Tibial artery (tissue), 4 donors: Measurements from ENCODE around the gene SLC6A13.

Experiments used
- DNase-seq, 2 donors: peaks; one replicate each; pipeline ENCODE4 v3.0.0-alpha.2; 2019
- H3K27ac ChIP-seq, 2 donors: fragments of 200-600 bp; sonication (generic) in 1 of 2; 1 replicate in 1 of 2; 2 replicates in 1 of 2; pipeline ENCODE4 v1.5.1; 2018 to 2019; ENCODE audit warnings: mild to moderate bottlenecking in 1 of 2
- H3K27me3 ChIP-seq, 2 donors: fragments of 200-600 bp; sonication (generic) in 1 of 2; one replicate each; pipeline versions ENCODE4 v1.5.1 to v1.6.0; 2016 to 2019
- H3K36me3 ChIP-seq, 3 donors: fragments of 200-600 bp; sonication (generic) in 2 of 3; one replicate each; pipeline ENCODE4 v1.5.1; 2016 to 2019; ENCODE audit warnings: mild to moderate bottlenecking in 2 of 3
- H3K4me1 ChIP-seq, 4 donors: fragments of 200-600 bp; sonication (generic) in 2 of 4; 1 replicate in 3 of 4; 2 replicates in 1 of 4; pipeline ENCODE4 v1.5.1; 2016 to 2019
- H3K4me3 ChIP-seq, 2 donors: fragments of 200-600 bp; sonication (generic) in 1 of 2; 1 replicate in 1 of 2; 2 replicates in 1 of 2; pipeline ENCODE4 v1.5.1; 2018 to 2019; ENCODE audit warnings: mild to moderate bottlenecking in 2 of 2
- H3K9me3 ChIP-seq, 3 donors: fragments of 200-600 bp; sonication (generic) in 1 of 3; one replicate each; pipeline ENCODE4 v1.5.1; 2016 to 2019
- intact Hi-C: fragments of 100-400 bp; cut with DNase I; formaldehyde crosslinking; loops from one replicate; pipeline ENCODE4 v1.15.0; 2023; ENCODE audit warnings: low total_unique reads
- TF ChIP-seq, protein P1 (sequence below), 2 experiments: fragments of 200-600 bp in 1 of 2; fragments of 450-650 bp in 1 of 2; IDR thresholded peaks; one replicate each; pipeline ENCODE4 v1.5.1; 2017 to 2019; ENCODE audit warnings: antibody characterized with exemption in 2 of 2, mild to moderate bottlenecking in 1 of 2, moderate library complexity in 1 of 2

The SLC6A13 gene

DNA sequence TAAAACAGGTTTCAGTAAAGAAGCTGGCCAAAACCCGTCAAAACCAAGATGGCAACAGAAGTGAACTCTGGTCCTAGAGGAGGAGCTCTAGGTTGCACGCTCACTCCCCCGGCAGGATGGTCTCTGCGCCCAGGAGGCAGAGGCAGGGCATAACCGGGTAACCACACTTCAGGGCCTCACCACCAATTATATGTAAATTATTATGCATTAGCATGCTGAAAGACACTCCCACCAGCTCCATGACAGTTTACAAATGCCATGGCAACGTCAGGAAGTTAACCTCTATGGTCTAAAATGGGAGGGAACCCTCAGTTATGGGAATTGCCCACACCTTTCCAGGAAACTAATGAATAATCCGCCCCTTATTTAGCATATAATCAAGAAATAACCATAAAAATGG is 28.6 kb downstream of the SLC6A13 start:
- H3K4me1 ChIP-seq: no peaks in the 10 kb centered on the region
- peak; percentile 0 to 24 for DNase-seq
- intact Hi-C loops: no loop called here
- no peaks in the 10 kb centered on the region for H3K36me3 ChIP-seq
- H3K9me3 ChIP-seq: peaks cover 0 to 15% (median 13%) of the 10 kb centered on the region in 3 donors
- H3K27me3 ChIP-seq: peaks cover 0 to 9% of the 10 kb centered on the region in 2 donors
- TF ChIP-seq, protein P1, sequence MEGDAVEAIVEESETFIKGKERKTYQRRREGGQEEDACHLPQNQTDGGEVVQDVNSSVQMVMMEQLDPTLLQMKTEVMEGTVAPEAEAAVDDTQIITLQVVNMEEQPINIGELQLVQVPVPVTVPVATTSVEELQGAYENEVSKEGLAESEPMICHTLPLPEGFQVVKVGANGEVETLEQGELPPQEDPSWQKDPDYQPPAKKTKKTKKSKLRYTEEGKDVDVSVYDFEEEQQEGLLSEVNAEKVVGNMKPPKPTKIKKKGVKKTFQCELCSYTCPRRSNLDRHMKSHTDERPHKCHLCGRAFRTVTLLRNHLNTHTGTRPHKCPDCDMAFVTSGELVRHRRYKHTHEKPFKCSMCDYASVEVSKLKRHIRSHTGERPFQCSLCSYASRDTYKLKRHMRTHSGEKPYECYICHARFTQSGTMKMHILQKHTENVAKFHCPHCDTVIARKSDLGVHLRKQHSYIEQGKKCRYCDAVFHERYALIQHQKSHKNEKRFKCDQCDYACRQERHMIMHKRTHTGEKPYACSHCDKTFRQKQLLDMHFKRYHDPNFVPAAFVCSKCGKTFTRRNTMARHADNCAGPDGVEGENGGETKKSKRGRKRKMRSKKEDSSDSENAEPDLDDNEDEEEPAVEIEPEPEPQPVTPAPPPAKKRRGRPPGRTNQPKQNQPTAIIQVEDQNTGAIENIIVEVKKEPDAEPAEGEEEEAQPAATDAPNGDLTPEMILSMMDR (IDR thresholded peaks at IDR 0.05): no peak
- H3K27ac ChIP-seq: no peak overlapping the region
- H3K4me3 ChIP-seq: no peak overlapping the region

DNA sequence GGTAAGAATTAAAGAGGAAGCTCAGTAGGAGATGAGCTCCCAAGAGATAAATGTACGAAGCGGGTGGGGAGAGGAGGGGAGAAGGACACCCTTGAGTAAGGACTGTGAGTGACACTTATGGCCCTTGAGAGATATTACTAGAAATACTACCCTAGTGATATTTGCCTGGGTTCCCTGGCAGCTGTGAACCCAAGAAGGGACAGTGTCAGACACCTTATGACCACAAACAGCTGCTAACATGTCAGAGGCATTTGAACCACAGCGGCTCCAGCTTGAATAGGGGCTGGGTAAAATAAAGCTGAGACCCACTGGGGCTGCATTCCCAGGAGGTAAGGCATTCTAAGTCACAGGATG is 29.0 kb downstream of the SLC6A13 start:
- Histone ChIP-seq H3K4me3 (no peak overlapping the region), H3K36me3 (no peaks in the 10 kb centered on the region), H3K27ac (no peak overlapping the region), H3K4me1 (no peaks in the 10 kb centered on the region), H3K27me3 (peaks cover 0 to 9% of the 10 kb centered on the region in 2 donors), H3K9me3 (peaks cover 0 to 15% (median 13%) of the 10 kb centered on the region in 3 donors)
- DNase-seq: no peak
- TF ChIP-seq, protein P1 (IDR thresholded peaks at IDR 0.05): no peak
- intact Hi-C loops: no loop called here

DNA sequence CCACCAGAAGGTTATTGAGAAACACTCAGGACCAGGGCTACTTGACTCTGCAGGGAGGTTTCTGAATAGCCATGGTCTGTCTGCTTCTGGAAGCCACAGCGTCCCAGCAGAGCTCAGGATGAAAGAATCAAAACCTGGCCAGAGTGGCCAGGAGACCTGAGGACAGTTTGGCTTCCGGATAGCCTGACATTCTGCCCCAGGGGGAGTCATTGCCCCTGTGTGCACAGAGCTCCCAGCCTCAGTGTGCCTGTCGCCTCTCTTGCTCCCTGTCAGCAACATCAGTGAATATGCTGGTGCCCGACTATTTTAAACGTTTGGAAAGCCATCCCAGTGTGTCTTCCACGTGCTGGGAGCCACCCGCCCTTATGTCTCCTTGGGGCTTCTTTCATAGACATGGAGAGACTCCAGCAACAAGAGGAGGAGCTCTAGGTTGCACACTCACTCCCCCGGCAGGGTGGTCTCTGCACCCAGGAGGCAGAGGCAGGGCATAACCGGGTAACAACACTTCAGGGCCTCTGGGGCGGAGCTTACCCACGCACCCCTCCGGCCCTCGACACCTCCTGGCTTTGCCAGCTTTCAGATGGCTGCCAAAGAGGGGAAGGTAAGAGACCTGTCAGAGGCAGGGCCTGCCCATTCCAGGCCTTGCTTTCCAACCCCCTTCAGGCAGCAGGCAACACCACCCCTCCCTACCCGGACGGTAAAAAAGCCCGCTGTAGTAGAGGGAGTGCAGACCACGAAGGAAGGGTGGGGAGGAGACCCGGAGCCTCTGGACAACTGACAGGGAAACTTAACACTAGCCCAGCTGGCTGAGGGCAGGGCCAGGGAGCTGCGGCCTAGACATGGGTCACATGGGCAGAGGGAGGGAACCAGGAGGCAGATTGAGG is 29.7 kb downstream of the SLC6A13 start:
- TF ChIP-seq, protein P1 (IDR thresholded peaks at IDR 0.05): no peak
- Histone ChIP-seq H3K27me3 (peaks cover 0 to 9% of the 10 kb centered on the region in 2 donors), H3K36me3 (no peaks in the 10 kb centered on the region), H3K4me1 (no peaks in the 10 kb centered on the region), H3K27ac (no peak overlapping the region), H3K4me3 (no peak overlapping the region), H3K9me3 (peaks cover 0 to 15% (median 13%) of the 10 kb centered on the region in 3 donors)
- intact Hi-C loops: no loop called here
- peak; percentile 33 to 58 for DNase-seq

DNA sequence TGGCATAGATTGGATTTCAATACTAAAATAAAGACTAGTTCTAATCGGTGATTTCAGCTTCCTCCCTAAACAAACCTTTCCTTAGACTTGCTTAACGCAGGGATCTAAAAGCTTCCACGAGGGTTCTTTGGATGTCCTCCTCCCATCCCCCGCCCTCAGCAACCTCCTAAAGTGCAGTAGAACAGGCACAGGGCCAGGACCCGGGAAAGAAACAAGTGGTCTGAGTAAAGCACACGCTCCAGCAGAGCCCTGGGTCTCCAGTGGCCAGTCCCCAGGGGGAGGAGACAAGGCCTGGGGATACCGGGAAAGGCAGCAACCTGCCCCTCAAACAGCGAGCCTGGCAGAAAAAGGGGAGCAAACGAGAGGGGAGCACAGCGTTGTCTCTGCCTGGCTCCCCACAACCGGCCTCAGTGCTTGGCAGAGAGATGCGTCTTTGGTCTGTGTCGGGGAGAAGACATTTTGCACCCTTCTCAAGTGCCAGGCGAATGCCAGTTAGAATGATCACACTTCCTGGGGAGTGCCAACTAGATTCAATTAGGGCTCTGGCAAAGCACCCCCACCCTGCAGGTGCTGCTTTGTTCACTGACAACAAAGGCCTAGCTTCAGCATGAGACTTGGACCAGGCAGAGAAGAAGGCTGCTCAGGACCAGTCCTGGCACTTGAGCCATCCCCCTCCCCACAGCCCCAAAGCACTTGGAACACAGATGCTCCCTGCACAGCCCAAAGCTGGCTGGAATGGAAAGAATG is 31.5 kb downstream of the SLC6A13 start:
- H3K4me3 ChIP-seq: no peak overlapping the region
- DNase-seq: peak in 1 of 2 donors; percentile 61
- no peak overlapping the region for H3K27ac ChIP-seq
- no peaks in the 10 kb centered on the region for H3K4me1 ChIP-seq
- intact Hi-C loops: no loop called here
- H3K9me3 ChIP-seq: peaks cover 0 to 9% (median 5%) of the 10 kb centered on the region in 3 donors
- TF ChIP-seq, protein P1 (IDR thresholded peaks at IDR 0.05): no peak
- peaks cover 0 to 14% of the 10 kb centered on the region in 2 donors for H3K27me3 ChIP-seq
- H3K36me3 ChIP-seq: no peaks in the 10 kb centered on the region

DNA sequence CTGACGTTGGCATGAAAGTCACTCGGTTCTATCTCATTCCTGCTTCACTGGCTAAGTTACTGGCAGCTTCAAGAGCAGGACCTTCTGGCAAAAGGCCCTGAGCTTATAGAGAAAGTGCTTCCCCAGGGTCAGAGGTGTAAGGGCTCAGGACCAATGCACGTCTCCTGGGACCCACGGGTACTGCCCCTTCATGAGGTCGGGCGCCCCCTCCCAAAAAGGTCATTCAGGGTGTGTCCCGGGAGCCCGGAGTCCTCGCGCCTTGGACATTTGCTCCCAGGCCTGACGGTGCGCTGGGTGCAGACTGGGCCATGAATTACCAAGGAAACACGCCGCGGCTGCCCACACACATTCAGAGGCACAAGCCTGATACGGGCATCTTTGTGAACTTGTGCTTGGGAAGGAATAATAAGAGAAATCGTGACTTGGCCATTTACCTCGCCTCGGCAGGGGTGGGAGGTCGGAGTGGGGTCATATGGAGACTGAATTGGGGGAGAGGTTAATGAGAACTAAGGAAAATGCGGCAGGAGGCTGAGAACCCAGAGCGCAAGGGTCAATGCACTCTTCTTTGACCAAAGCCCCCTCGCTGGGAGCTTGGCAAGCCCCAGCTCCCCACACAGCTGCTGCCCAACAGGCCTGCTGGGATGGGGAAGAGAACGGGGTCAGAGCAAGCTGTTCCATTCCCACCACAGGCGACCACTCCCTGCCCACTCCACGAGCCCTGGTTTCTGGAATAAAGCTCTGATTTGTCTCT is 33.0 kb downstream of the SLC6A13 start:
- peaks cover 0 to 14% of the 10 kb centered on the region in 2 donors for H3K27me3 ChIP-seq
- DNase-seq: peak in 1 of 2 donors; percentile 57
- TF ChIP-seq, protein P1 (IDR thresholded peaks at IDR 0.05): no peak
- H3K9me3 ChIP-seq: no peaks in the 10 kb centered on the region
- H3K4me3 ChIP-seq: no peak overlapping the region
- H3K36me3 ChIP-seq: no peaks in the 10 kb centered on the region
- intact Hi-C loops: no loop called here
- no peaks in the 10 kb centered on the region for H3K4me1 ChIP-seq
- H3K27ac ChIP-seq: no peak overlapping the region
